Neural crest cell (in vitro differentiated cells): Measurements from ENCODE around the gene ATIC. TPM values are rescaled to one million over a fixed set of nuclear protein-coding genes. Genes with fewer than 3 reads are reported as not detected.

Experiments used
- DNase-seq: peaks from one replicate; pipeline ENCODE4 v3.0.0; 2021; ENCODE audit warnings: low read depth, mixed read lengths, low spot score
- H3K27ac Mint-ChIP-seq: one replicate; pipeline ENCODE4 v1.8.0; 2021; ENCODE audit warnings: mild to moderate bottlenecking, mixed read lengths; ENCODE audit not compliant: unreplicated experiment
- H3K27me3 Mint-ChIP-seq: 2 replicates; pipeline ENCODE4 v1.8.0; 2021; ENCODE audit warnings: low read depth, mild to moderate bottlenecking, mixed read lengths
- H3K36me3 Mint-ChIP-seq: 2 replicates; pipeline ENCODE4 v1.8.0; 2021; ENCODE audit warnings: low read depth, mild to moderate bottlenecking, mixed read lengths
- H3K4me1 Mint-ChIP-seq: 2 replicates; pipeline ENCODE4 v1.8.0; 2021; ENCODE audit warnings: mixed read lengths
- H3K4me3 Mint-ChIP-seq: one replicate; pipeline ENCODE4 v1.8.0; 2021; ENCODE audit warnings: mild to moderate bottlenecking, mixed read lengths
- H3K9me3 Mint-ChIP-seq: 2 replicates; pipeline ENCODE4 v1.8.0; 2021; ENCODE audit warnings: mixed read lengths
- total RNA-seq: library from RNA; stranded (reverse); gene quantifications from 2 replicates; pipeline ENCODE4 v1.2.1, GENCODE V29; 2021
- TF ChIP-seq, protein P1 (sequence below): fragments of 200-600 bp; sonication (generic); conservative IDR thresholded peaks from 2 replicates; pipeline ENCODE4 v1.5.0; 2021; ENCODE audit warnings: antibody characterized with exemption, mild to moderate bottlenecking

Gene ATIC
- total RNA-seq, 1 donor from 2014 or later = 206 TPM

DNA sequence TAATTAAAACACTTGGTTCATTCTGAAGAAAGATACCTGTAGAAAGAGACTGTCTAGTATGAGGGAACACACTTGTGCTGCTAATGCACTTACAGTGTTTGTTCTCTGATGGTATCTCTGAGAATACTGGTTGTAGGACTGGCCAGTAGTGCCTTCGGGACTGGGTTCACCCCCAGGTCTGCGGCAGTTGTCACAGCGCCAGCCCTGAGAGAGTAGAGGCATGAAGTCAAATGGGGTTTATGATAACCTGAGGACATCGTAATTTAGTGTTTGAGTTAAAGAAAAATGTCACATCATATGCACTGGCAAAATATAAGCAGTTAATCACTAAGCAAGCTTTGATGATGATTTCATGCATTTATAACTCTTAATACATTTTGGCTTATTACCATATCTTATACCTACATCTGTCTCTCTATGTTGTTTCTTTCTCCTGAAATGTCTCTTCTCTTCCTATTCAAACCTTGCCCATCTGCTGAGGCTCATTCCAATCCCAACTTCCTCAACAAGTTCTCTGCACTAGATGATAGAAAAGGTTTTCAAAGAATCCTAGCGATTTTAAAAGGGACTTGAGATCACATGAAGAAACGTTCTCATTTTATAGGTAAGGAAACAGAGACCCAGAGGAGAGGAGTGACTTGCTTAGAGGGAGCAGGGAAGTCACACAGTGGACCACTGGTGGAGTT lies 50.2 kb downstream of the ATIC start:
- H3K4me3 Mint-ChIP-seq = no peak overlapping the region
- H3K27ac Mint-ChIP-seq = no peak overlapping the region
- no peaks in the 10 kb centered on the region for H3K27me3 Mint-ChIP-seq
- DNase-seq = no peak
- TF ChIP-seq, protein P1, sequence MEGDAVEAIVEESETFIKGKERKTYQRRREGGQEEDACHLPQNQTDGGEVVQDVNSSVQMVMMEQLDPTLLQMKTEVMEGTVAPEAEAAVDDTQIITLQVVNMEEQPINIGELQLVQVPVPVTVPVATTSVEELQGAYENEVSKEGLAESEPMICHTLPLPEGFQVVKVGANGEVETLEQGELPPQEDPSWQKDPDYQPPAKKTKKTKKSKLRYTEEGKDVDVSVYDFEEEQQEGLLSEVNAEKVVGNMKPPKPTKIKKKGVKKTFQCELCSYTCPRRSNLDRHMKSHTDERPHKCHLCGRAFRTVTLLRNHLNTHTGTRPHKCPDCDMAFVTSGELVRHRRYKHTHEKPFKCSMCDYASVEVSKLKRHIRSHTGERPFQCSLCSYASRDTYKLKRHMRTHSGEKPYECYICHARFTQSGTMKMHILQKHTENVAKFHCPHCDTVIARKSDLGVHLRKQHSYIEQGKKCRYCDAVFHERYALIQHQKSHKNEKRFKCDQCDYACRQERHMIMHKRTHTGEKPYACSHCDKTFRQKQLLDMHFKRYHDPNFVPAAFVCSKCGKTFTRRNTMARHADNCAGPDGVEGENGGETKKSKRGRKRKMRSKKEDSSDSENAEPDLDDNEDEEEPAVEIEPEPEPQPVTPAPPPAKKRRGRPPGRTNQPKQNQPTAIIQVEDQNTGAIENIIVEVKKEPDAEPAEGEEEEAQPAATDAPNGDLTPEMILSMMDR = no peak
- H3K9me3 Mint-ChIP-seq = no peaks in the 10 kb centered on the region
- no peaks in the 10 kb centered on the region for H3K4me1 Mint-ChIP-seq
- peaks cover 34% of the 10 kb centered on the region for H3K36me3 Mint-ChIP-seq

- no peak for DNase-seq
- Mint-ChIP-seq H3K36me3 (peaks cover 34% of the 10 kb centered on the region), H3K9me3 (no peaks in the 10 kb centered on the region), H3K4me3 (no peak overlapping the region), H3K27me3 (no peaks in the 10 kb centered on the region), H3K4me1 (no peaks in the 10 kb centered on the region), H3K27ac (no peak overlapping the region)
- TF ChIP-seq, protein P1 = no peak
Observed at GRCh38 chr2:215362562-215362904, 50.7 kb downstream of the ATIC start.

DNA sequence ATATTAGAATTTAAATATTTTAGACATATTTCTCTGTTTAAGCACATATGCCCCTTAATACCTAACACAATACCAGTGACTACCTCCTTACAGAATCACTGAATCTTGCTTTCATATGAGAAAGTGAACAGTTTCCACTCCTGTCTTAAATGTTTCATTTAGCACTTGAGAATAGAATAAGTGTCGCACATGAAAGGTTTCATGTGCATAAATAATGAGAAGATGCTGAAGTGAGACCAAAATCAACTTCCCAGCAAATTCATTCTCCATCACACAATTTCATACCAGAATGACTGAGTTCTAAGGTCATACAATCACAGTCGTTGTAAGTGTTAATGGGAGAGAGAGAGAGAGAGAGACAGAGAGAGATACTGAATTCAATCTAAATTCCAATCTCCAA lies 51.2 kb downstream of the ATIC start:
- H3K9me3 Mint-ChIP-seq = no peaks in the 10 kb centered on the region
- peaks cover 38% of the 10 kb centered on the region for H3K36me3 Mint-ChIP-seq
- H3K27me3 Mint-ChIP-seq = no peaks in the 10 kb centered on the region
- DNase-seq = no peak
- no peak overlapping the region for H3K27ac Mint-ChIP-seq
- no peaks in the 10 kb centered on the region for H3K4me1 Mint-ChIP-seq
- no peak overlapping the region for H3K4me3 Mint-ChIP-seq
- TF ChIP-seq, protein P1 = no peak

GRCh38 chr2:215363461-215364156 lies 51.8 kb downstream of the ATIC start:
- H3K27me3 Mint-ChIP-seq = no peaks in the 10 kb centered on the region
- no peaks in the 10 kb centered on the region for H3K4me1 Mint-ChIP-seq
- H3K36me3 Mint-ChIP-seq = peaks cover 36% of the 10 kb centered on the region
- H3K4me3 Mint-ChIP-seq = no peak overlapping the region
- H3K27ac Mint-ChIP-seq = no peak overlapping the region
- no peak for DNase-seq
- TF ChIP-seq, protein P1 = no peak
- H3K9me3 Mint-ChIP-seq = no peaks in the 10 kb centered on the region

- Mint-ChIP-seq H3K27me3 (no peaks in the 10 kb centered on the region), H3K9me3 (no peaks in the 10 kb centered on the region), H3K4me1 (no peaks in the 10 kb centered on the region), H3K4me3 (no peak overlapping the region), H3K36me3 (peaks cover 40% of the 10 kb centered on the region), H3K27ac (no peak overlapping the region)
- TF ChIP-seq, protein P1 = no peak
- DNase-seq = no peak
Observed at GRCh38 chr2:215364157-215365155, 52.6 kb downstream of the ATIC start.
